ENCODE results near the gene ABHD17C. TPM values are rescaled to one million over a fixed set of nuclear protein-coding genes. Genes with fewer than 3 reads are reported as not detected.

The ABHD17C gene
- total RNA-seq, 1 donor from 2014 or later: 8.5 TPM

GRCh38 chr15:80777826-80778620 lies 82.9 kb downstream of the ABHD17C start:
- intact Hi-C loops (cut with DNase I): loop anchor here (2.0 to 5.0 kb wide), 5 partner anchors 141 to 321 kb away; no protein-coding TSS in a partner anchor
- DNase-seq (ENCODE audit: low spot score): no peak

- intact Hi-C loops (cut with DNase I): loop anchor here (2.0 to 5.0 kb wide), 2 partner anchors 141 to 192 kb away; no protein-coding TSS in a partner anchor
- DNase-seq (ENCODE audit: low spot score): no peak
Observed at GRCh38 chr15:80778621-80778963, 83.5 kb downstream of the ABHD17C start.

- intact Hi-C loops (cut with DNase I): loop anchor here (2.0 to 5.0 kb wide), 2 partner anchors 142 to 192 kb away; no protein-coding TSS in a partner anchor
- DNase-seq (ENCODE audit: low spot score): peak; percentile 82
Observed at GRCh38 chr15:80778964-80779657, 84.0 kb downstream of the ABHD17C start, which contains the start of gene CEMIP. Gene CEMIP (plus strand): TSS chr15:80779370. CDS start chr15:80873880, 94,510 bp downstream.

- DNase-seq (ENCODE audit: low spot score): no peak
- intact Hi-C loops (cut with DNase I): loop anchor here (2.0 to 5.0 kb wide), 2 partner anchors 143 to 191 kb away; no protein-coding TSS in a partner anchor
Observed at GRCh38 chr15:80779658-80780415, 84.7 kb downstream of the ABHD17C start.

GRCh38 chr15:80780416-80781221 lies 85.5 kb downstream of the ABHD17C start:
- DNase-seq (ENCODE audit: low spot score): no peak
- intact Hi-C loops (cut with DNase I): no loop called here

GRCh38 chr15:80783260-80783659 lies 88.2 kb downstream of the ABHD17C start:
- intact Hi-C loops (cut with DNase I): no loop called here
- no peak for DNase-seq (ENCODE audit: low spot score)

GRCh38 chr15:80785335-80785734 lies 90.2 kb downstream of the ABHD17C start:
- intact Hi-C loops (cut with DNase I): no loop called here
- no peak for DNase-seq (ENCODE audit: low spot score)

- no peak for DNase-seq (ENCODE audit: low spot score)
- intact Hi-C loops (cut with DNase I): no loop called here
Observed at GRCh38 chr15:80785811-80786354, 90.8 kb downstream of the ABHD17C start.

- no peak for DNase-seq (ENCODE audit: low spot score)
- intact Hi-C loops (cut with DNase I): no loop called here
Observed at GRCh38 chr15:80787316-80787715, 92.2 kb downstream of the ABHD17C start.

- intact Hi-C loops (cut with DNase I): no loop called here
- no peak for DNase-seq (ENCODE audit: low spot score)
Observed at GRCh38 chr15:80788536-80788935, 93.4 kb downstream of the ABHD17C start.

GRCh38 chr15:80789296-80789695 lies 94.2 kb downstream of the ABHD17C start:
- intact Hi-C loops (cut with DNase I): no loop called here
- no peak for DNase-seq (ENCODE audit: low spot score)

- no peak for DNase-seq (ENCODE audit: low spot score)
- intact Hi-C loops (cut with DNase I): no loop called here
Observed at GRCh38 chr15:80789796-80790195, 94.7 kb downstream of the ABHD17C start.

- DNase-seq (ENCODE audit: low spot score): no peak
- intact Hi-C loops (cut with DNase I): no loop called here
Observed at GRCh38 chr15:80790236-80790635, 95.1 kb downstream of the ABHD17C start.

GRCh38 chr15:80791004-80791403 lies 95.9 kb downstream of the ABHD17C start:
- no peak for DNase-seq (ENCODE audit: low spot score)
- intact Hi-C loops (cut with DNase I): no loop called here

GRCh38 chr15:80796407-80796806 lies 101.3 kb downstream of the ABHD17C start:
- no peak for DNase-seq (ENCODE audit: low spot score)
- intact Hi-C loops (cut with DNase I): no loop called here

GRCh38 chr15:80798911-80799310 lies 103.8 kb downstream of the ABHD17C start:
- no peak for DNase-seq (ENCODE audit: low spot score)
- intact Hi-C loops (cut with DNase I): no loop called here

GRCh38 chr15:80800067-80800466 lies 105.0 kb downstream of the ABHD17C start:
- intact Hi-C loops (cut with DNase I): no loop called here
- no peak for DNase-seq (ENCODE audit: low spot score)

GRCh38 chr15:80801891-80802680 lies 107.0 kb downstream of the ABHD17C start:
- DNase-seq (ENCODE audit: low spot score): no peak
- intact Hi-C loops (cut with DNase I): no loop called here

Measured in cardiac septum (tissue), 1 donor.